GM19395 (cell line): ENCODE results near the gene HUS1B.
"Not testable (repeated sequence)": the region's sequence is repeated elsewhere in the genome, so short reads cannot be mapped to it uniquely, and the experiment has no call there.

Experiments used
- ATAC-seq: cut with Tn5 transposase; IDR thresholded peaks from one replicate; pipeline ENCODE4 v1.9.1; 2021; ENCODE audit warnings: mild to moderate bottlenecking, moderate library complexity; ENCODE audit not compliant: unreplicated experiment

The HUS1B gene

DNA sequence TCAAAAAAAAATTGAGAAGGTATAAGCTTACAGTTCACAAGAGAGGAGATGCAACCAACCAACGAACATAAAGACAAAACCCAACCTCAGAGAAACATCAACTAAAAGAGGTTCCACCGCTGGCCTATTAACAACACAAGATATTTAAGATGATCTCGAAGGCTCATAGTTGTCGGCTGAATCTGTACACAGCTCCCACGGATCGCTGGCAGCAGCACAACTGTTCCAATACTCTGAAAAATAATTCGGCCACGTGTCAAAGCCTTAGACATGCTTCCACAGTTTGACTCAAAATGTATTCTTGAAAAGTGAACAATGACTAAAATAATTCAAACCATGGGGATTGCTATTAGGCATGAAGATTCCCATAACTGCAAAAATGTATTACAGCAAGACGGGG lies 22.4 kb upstream of the HUS1B start:
- ATAC-seq = no peak

DNA sequence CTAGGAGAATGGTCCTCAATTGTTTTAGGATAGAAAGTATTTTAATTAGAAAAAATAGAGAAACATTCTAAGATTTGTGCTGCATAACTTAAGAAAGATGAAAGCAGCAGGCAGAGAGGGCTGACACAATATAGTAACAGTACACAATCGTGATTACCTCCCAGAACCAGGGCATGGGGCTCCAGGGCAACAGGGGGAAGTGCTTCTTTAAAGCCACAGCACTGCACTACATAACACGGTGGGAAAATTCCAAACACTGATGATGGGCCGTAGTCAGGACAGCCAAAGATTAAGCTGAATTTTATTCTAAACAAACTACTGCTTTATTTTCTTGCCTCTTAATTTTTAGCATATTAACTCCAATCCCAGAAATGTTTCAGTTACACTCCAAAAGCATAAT lies 21.6 kb upstream of the HUS1B start:
- no peak for ATAC-seq

DNA sequence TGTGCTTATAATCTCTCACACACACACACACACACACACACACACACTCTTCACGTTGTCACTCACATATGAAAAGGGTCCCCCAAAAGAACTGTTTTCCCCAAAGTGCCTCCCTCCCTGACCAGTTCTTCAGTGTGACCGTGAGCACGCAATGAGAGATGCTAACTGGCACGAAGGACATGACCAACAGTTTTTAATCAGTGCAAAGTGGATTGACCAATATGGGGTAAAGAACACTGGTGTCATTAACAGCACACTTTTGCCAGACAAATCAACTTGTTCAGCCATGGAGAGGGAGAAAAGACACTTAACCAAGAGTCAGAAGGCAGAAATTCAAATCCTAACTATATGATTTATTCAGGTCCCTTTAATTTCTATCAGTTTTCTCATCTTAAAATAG lies 21.0 kb upstream of the HUS1B start:
- ATAC-seq = no peak

DNA sequence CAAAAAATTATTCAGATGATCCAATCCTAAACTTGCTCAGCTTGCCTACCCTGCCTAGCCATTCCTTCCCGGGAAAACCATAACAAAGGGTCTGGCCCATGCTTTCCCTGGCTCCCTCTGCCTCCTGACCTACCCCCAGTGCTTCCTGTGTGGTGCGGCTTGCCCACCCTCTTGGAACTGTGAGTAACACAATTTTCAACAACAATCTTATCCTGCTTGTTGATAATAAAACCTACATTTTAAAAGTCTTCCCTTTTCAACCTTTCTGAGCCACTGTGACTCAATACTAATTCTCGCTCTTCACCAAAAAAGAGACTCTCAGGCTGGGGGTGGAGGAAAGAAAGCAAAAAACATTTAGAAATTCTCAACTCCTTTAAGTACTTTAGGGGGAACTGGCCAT lies 18.1 kb upstream of the HUS1B start:
- no peak for ATAC-seq

DNA sequence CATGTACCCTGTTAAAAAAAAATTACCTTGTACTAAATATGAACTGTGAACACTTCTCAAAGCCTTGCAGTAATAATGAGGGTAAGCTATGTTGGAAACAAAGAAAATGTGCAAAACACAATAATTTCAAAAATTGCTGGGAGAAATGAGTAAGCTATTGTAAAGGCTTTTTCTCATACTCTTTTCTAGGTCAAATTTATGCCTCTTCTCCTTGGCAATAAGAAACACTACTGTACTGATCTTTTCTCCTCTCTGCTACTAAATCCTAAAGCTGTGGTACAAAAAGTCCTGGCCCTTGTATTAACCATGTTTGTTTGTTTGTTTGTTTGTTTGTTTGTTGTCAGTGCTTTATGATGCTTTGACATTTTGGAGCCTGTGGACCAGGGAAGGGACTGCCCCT lies 17.5 kb upstream of the HUS1B start:
- no peak for ATAC-seq

DNA sequence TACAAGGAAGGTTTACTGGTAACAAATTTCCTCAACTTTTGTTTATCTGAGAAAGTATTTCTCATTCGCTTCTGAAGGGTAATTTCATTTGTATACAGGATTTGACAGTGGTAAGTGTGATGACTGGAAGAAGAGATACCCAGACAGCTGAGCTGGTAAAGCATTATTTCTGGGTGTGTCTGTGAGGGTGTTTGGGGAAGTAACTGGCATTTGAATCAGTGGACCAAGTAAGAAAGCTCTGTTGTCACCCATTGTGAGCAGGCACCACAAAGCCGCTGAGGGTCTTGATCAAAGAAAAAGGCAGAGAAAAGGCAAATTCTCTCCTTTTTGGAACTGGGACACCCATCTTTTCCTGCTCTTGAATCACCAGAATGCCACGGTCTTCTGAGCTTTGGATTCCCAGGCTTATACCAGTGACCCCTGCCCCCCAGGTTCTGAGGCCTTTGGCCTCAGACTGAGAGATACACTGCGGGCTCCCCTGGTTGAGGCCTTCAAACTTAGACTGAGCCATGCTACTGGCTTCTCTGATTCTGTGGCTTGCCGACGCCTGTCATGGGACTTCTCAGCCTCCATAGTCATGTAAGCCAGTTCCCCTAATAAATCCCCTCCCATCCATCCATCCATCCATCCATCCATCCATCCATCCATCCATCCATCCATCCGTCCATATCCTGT lies 10.5 kb upstream of the HUS1B start:
- no peak for ATAC-seq

DNA sequence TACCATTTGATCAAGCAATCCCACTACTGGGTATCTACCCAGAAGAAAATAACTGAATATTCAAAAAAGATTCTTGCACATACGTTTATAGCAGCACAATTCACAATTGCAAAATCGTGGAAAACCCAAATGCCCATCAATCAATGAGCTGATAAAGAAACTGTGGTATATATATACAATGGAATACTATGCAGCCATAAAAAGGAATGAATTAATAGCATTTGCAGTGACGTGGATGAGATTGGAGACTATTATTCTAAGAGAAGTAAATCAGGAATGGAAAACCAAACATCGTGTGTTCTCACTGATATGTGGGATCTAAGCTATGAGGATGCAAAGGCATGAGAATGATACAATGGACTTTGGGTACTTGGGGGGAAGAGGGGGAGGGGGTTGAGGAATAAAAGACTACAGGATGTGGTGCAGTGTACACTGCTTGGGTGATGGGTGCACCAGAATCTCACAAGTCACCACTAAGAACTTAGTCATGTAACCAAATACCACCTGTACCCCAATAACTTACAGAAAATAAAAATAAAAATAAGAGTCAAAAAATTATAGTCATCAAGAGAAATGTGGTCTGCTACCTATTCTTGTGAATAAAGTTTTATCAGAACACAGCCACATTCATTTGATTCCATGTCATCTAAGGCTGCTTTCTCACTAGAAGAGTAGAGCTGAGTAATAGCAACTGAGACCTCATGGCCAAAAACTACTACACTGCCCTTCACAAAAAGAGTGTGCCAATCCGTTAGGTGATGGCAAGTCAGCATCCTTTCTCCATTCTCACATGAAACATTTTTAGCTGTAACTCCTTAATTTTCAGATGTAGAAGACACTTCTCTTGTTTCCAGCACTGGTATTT lies 8.7 kb upstream of the HUS1B start:
- no peak for ATAC-seq

DNA sequence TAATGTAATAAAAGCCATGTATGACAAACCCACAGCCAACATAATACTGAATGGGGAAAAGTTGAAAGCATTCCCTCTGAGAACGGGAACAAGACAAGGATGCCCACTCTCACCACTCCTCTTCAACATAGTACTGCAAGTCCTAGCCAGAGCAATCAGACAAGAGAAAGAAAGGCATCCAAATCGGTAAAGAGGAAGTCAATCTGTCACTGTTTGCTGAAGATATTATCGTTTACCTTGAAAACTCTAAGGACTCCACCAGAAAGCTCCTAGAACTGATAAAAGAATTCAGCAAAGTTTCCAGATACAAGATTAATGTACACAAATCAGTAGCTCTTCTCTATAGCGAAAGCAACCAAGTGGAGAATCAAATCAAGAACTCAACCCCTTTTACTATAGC lies 6.9 kb upstream of the HUS1B start:
- ATAC-seq = not testable (repeated sequence)

DNA sequence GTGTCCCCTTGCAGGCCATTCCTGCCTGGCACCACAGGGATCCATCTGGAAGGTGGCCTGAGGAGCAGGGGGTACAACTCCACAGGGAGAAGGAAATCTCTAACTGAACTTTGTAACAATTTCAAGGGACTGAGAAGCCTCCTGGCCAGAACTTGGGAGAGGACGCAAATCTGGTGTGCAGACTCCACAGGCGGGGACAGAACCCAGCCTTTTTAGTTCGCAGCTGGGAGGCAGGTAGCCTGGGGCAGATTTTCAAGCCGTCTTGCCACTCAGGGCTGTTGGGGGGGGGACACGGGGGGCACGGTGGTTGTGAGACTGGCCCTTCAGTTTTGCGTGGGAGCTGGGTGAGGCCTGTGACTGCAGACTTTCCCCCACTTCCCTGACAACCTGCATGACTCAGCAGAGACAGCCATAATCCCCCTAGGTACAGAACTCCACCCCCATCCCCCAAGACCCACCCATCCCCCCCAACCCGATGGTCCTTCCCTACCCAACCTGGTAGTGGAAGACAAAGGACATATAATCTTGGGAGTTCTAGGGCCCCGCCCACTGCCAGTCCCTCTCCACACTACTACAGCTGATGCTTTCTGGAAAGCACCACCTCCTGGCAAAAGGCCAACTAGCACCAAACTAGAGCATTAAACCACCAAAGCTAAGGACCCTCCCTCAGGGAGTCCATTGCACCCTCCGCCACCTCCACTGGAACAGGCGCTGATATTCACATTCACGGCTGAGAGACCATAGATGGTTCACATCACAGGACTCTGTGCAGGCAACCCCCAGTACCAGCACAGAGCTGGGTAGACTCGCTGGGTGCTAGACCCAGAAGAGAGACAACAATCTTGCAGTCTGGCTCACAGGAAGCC lies 3.0 kb upstream of the HUS1B start:
- ATAC-seq = no peak

DNA sequence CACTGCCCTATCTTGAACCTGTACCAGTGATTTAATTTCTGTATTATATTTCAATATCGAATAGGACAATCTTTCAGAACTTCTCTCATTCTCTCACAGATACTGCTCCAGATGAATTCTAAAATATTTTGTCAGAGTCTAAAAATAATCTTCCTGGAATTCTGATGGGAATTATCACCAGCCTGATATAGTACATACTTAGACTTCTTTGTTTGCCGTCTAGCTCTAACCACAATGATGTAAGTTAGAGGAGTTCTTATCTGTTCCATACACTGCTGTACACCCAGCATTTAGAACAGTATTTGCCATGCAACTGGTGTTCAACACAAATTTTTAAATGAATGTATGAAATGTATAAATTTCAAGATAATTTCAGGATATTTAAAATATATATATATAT lies 1.3 kb upstream of the HUS1B start:
- no peak for ATAC-seq

DNA sequence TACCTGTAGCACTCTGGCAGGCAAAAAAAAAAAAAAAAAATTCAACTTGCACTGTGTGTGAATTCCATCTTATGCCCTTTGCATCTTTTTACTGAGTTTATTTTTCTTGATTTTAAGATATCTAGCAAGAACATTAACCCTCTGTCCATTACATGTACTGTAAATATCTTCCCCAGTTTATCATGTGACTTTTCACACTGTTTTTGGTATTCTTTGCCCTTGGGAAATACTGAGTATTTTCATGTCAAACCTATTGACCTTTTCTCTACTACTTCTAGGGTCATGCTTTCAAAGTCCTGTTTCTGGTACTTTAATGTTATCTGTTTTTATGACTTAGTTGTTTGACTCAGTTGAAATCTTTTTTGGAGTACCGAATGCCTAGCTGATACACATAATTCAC lies 843 bp upstream of the HUS1B start:
- ATAC-seq = no peak

DNA sequence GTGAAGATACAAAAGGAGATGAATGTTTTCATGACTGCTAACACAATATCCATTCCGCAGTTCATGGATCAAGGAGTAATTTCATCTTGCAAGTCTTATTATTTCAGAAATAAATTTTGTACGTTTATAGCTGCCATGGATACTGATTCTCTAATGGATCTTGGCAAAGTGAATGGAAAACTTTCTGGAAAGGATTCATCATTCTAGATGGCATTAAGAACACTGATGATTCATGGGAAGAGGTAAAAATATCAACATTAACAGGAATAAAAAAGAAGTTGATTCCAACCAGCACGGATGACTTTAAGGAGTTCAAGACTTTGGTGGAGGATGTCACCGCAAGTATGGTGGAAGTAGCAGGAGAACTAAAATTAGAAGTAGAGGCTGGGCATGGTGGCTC lies 2.8 kb downstream of the HUS1B start:
- ATAC-seq = no peak

DNA sequence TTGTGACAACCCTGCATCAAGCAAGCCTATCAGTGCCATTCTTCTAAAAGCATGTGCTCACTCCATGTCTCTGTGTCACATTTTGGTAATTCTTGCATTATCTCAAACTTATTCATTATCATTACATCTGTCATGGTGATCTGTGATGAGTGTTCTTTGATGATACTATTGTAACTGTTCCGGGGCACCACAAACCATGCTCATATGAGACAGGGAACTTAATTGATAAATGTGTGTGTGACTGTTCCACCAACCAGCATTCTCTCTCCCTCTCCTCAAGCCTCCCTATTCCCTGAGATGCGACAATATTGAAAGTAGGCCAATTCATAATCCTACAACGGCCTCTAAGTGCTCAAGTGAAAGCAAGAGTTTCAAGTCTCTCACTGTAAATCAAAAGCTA lies 4.0 kb downstream of the HUS1B start:
- ATAC-seq = no peak

DNA sequence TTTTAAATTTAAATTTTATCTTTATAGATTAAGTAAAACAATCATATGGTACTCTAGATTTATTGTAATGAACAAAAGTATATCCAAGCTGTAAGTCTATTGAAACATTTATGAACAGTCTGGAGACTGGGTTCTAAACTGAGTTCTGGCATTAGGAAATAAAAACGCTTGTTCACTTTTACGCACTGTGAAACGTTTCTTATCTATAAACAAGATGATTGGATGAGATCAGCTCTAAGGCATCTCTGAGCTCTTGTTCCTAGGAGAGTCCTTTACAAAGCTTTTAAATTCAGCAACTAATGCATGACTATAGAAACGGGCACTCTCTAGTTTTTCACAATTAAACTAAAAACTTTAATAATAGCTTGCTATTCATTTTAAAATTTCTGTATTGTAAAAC lies 6.8 kb downstream of the HUS1B start:
- ATAC-seq = no peak

DNA sequence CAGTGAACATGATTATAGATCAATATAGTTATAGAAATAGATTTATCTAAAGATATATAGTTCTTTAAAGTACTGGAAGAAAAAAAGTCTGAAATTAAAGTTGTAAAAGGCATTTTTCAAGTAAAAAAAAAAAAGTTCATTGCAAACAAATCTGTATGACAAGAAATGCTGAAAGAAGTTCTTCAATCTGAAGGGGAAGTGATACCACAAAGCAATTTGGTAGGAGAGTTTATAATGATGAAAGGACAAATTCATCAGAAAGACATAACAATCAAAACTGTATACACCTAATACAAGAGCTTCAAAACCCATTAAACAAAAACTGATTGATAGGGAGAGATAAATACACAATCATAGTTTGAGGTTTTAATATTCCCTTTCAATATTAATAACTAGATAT lies 14.1 kb downstream of the HUS1B start:
- ATAC-seq = no peak

DNA sequence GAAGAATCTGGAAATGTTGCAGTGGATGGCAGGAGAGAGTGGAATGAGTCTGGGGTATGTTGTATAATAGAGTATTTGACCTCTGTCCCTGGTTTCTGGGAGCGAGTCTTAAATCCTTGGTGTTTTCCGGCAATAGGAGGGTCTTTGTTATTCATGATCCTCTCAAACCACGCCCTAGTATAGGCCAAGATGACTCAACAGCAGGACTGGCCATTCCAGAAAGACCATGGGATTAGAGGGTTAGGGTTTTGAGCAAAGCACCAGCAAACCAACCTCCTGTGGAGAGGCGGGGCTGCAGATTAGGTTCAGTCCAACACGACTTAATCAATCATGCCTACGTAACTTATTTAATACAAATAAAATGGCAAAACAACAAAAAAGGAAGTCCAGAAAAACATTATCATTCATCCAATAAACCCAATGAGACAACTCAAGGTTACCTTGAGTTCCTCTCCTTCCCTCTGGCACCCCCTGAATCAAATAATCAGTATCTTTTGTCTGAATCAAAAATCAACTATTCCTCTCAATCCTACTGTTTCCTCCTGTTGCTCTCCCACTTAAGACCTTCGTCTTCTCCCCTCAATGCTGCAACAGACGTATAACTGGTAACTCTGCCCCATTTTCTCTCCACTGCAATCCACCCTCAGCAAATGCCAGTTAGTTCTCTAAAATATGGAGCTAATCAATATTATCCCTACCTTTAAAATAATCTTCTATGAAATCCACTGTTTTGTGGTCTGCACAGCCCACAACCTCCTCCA lies 15.5 kb downstream of the HUS1B start:
- no peak for ATAC-seq

DNA sequence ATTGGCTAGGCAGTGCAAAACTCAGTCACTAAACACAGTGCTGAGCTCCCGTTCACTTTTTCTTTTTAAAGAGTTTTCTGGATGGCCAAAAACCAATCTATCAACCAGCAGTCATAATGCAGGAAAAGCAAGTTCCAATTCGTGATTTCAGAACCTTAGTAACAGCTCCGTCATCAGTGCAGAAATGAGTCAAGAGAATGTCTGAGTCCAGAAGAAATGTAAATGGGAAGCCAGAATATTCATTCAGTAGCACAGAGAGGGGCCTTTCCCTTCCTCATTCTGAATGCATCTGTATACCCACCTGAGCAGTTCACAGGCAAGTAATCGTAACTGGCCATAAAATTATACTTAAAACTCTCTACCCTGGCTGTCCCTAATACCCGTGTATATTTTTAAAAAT lies 20.4 kb downstream of the HUS1B start:
- peak; percentile 97 for ATAC-seq

DNA sequence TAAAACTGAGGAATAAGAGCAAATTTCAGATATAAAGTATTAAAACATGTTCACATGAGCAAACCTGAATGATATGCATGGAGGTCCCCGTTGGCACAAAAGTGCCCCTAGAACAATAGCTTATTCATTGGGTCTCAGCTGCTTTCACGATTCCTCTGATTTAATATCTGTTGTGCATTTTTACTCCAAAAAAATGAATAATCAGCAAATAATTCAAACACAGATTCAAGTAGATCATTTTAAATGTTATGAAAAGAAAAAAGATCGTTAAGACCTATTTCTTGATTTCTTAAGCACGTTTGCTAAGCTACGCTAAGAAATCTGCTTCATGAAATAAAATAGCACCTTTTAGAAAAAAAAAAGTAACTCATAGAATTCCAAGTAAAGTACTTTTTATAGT lies 21.7 kb downstream of the HUS1B start:
- ATAC-seq = no peak

DNA sequence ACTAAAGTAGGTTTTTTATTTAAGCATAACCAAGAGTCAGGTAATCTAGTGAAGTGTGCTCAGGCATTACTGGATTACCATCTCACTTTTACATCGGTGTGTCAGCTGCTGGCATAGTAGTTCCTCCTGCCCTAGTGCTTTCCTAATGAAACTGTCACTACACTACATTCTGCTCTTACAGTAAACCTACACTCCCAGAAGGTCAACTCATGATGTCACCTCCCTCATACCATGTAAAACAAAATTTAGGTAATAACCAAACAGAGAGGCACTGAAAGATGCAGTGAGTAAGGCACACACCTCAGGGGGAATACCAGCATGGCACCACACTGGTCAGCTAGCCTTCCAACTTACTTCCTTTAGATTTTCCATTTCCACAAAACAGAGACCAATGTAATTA lies 23.3 kb downstream of the HUS1B start:
- no peak for ATAC-seq

DNA sequence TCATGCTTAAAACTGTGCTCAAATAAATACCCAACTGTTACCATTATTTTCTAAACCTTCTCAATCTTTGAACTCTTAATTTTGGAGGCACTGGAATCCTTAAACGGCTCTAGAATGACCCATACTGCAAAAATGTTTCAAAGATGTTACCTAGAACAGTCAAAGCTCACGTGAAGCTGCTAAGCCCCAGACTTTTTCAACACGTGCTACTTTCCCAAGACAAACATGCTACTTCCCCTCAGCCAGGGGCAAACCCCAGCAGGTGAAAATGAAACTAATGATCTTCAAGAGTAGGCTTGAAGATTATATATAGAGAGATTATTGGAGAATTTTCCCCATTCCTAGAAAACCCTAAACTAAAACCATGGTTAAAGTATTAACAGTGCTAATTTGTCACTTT lies 28.1 kb downstream of the HUS1B start:
- no peak for ATAC-seq

DNA sequence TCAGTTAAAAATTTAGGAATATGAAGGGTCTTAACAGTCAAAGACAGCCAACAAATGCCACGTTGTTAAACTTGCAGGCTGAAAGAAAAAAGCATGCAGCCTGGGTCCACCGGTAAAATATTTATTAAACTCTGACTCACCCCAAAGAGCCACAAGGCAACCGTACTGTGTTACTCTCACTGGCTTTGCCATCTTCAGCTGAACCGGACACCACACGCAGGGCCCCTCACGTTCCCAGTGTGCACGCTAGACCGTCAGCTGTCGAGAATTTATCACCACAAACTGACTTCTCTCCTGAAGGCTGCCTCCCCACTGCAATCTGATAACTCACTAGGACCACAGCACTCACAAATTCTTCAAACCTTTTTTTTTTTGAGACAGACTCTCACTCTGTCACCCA lies 30.7 kb downstream of the HUS1B start:
- ATAC-seq = no peak
